ENCODE data around the gene CCNYL1. TPM values are rescaled to one million over a fixed set of nuclear protein-coding genes. Genes with fewer than 3 reads are reported as not detected.

The CCNYL1 gene
- total RNA-seq = 1 to 10 TPM; 2.5 to 2.7 TPM

- Mint-ChIP-seq H3K9me3 (no peaks in the 10 kb centered on the region), H3K4me1 (ENCODE audit: low read depth) (peaks cover 26% of the 10 kb centered on the region), H3K27me3 (ENCODE audit: low read depth) (no peaks in the 10 kb centered on the region), H3K27ac (peak within 1 kb of the TSS; percentile 56), H3K4me3 (peak within 1 kb of the TSS; percentile 88), H3K36me3 (ENCODE audit: low read depth) (peaks cover 3% of the 10 kb centered on the region)
- peak; percentile 98 for DNase-seq
- intact Hi-C loops (cut with micrococcal nuclease) = loop anchor here (1.0 to 2.0 kb wide), 10 partner anchors 23 to 1552 kb away; partner anchors contain the start of genes CREB1, EEF1B2, FASTKD2 and FZD5
- CTCF ChIA-PET = interaction anchor here (1.1 to 1.5 kb wide), 2 partner anchors 86 to 329 kb away, joined by 5 to 6 read pairs; partner anchors contain the start of gene METTL21A
Observed at GRCh38 chr2:207710814-207711740, at the start of gene CCNYL1. Gene CCNYL1 (plus strand): TSS chr2:207711640. CDS start chr2:207711897, 257 bp downstream.

- H3K36me3 Mint-ChIP-seq (ENCODE audit: low read depth) = no peaks in the 10 kb centered on the region
- peaks cover 2% of the 10 kb centered on the region for H3K4me1 Mint-ChIP-seq (ENCODE audit: low read depth)
- H3K27ac Mint-ChIP-seq = no peak overlapping the region
- H3K4me3 Mint-ChIP-seq = no peak overlapping the region
- intact Hi-C loops (cut with micrococcal nuclease) = no loop called here
- H3K9me3 Mint-ChIP-seq = no peaks in the 10 kb centered on the region
- CTCF ChIA-PET = no interaction called here
- peak; percentile 28 for DNase-seq
- no peaks in the 10 kb centered on the region for H3K27me3 Mint-ChIP-seq (ENCODE audit: low read depth)
Observed at GRCh38 chr2:207662203-207662602, 49.2 kb upstream of the CCNYL1 start.

GRCh38 chr2:207663870-207664545 lies 47.4 kb upstream of the CCNYL1 start:
- DNase-seq = no peak
- H3K4me1 Mint-ChIP-seq (ENCODE audit: low read depth) = peaks cover 2% of the 10 kb centered on the region
- no peaks in the 10 kb centered on the region for H3K9me3 Mint-ChIP-seq
- H3K36me3 Mint-ChIP-seq (ENCODE audit: low read depth) = no peaks in the 10 kb centered on the region
- no peak overlapping the region for H3K4me3 Mint-ChIP-seq
- no peak overlapping the region for H3K27ac Mint-ChIP-seq
- no peaks in the 10 kb centered on the region for H3K27me3 Mint-ChIP-seq (ENCODE audit: low read depth)
- CTCF ChIA-PET = interaction anchor here (0.6 kb wide), 1 partner anchor 1310 kb away, joined by 4 read pairs; no protein-coding TSS in a partner anchor
- intact Hi-C loops (cut with micrococcal nuclease) = no loop called here

GRCh38 chr2:207670887-207671286 lies 40.6 kb upstream of the CCNYL1 start:
- H3K4me1 Mint-ChIP-seq (ENCODE audit: low read depth) = no peaks in the 10 kb centered on the region
- H3K9me3 Mint-ChIP-seq = no peaks in the 10 kb centered on the region
- H3K36me3 Mint-ChIP-seq (ENCODE audit: low read depth) = no peaks in the 10 kb centered on the region
- intact Hi-C loops (cut with micrococcal nuclease) = no loop called here
- no peaks in the 10 kb centered on the region for H3K27me3 Mint-ChIP-seq (ENCODE audit: low read depth)
- CTCF ChIA-PET = no interaction called here
- no peak overlapping the region for H3K27ac Mint-ChIP-seq
- DNase-seq = no peak
- H3K4me3 Mint-ChIP-seq = no peak overlapping the region

GRCh38 chr2:207673431-207673830 lies 38.0 kb upstream of the CCNYL1 start:
- intact Hi-C loops (cut with micrococcal nuclease) = no loop called here
- Mint-ChIP-seq H3K36me3 (ENCODE audit: low read depth) (no peaks in the 10 kb centered on the region), H3K9me3 (no peaks in the 10 kb centered on the region), H3K4me1 (ENCODE audit: low read depth) (no peaks in the 10 kb centered on the region), H3K27me3 (ENCODE audit: low read depth) (peaks cover 5% of the 10 kb centered on the region), H3K27ac (no peak overlapping the region), H3K4me3 (no peak overlapping the region)
- DNase-seq = no peak
- CTCF ChIA-PET = no interaction called here

GRCh38 chr2:207674266-207674774 lies 37.1 kb upstream of the CCNYL1 start:
- intact Hi-C loops (cut with micrococcal nuclease) = no loop called here
- CTCF ChIA-PET = no interaction called here
- Mint-ChIP-seq H3K36me3 (ENCODE audit: low read depth) (no peaks in the 10 kb centered on the region), H3K9me3 (no peaks in the 10 kb centered on the region), H3K27me3 (ENCODE audit: low read depth) (peaks cover 5% of the 10 kb centered on the region), H3K27ac (no peak overlapping the region), H3K4me3 (no peak overlapping the region), H3K4me1 (ENCODE audit: low read depth) (no peaks in the 10 kb centered on the region)
- no peak for DNase-seq

GRCh38 chr2:207674826-207675225 lies 36.6 kb upstream of the CCNYL1 start:
- no peak for DNase-seq
- intact Hi-C loops (cut with micrococcal nuclease) = no loop called here
- CTCF ChIA-PET = no interaction called here
- Mint-ChIP-seq H3K27ac (no peak overlapping the region), H3K9me3 (no peaks in the 10 kb centered on the region), H3K27me3 (ENCODE audit: low read depth) (peaks cover 8% of the 10 kb centered on the region), H3K36me3 (ENCODE audit: low read depth) (no peaks in the 10 kb centered on the region), H3K4me3 (no peak overlapping the region), H3K4me1 (ENCODE audit: low read depth) (no peaks in the 10 kb centered on the region)

GRCh38 chr2:207676827-207677354 lies 34.5 kb upstream of the CCNYL1 start:
- H3K4me3 Mint-ChIP-seq = no peak overlapping the region
- H3K27me3 Mint-ChIP-seq (ENCODE audit: low read depth) = peaks cover 8% of the 10 kb centered on the region
- intact Hi-C loops (cut with micrococcal nuclease) = no loop called here
- no peak for DNase-seq
- H3K4me1 Mint-ChIP-seq (ENCODE audit: low read depth) = no peaks in the 10 kb centered on the region
- no peaks in the 10 kb centered on the region for H3K9me3 Mint-ChIP-seq
- no peak overlapping the region for H3K27ac Mint-ChIP-seq
- CTCF ChIA-PET = no interaction called here
- H3K36me3 Mint-ChIP-seq (ENCODE audit: low read depth) = no peaks in the 10 kb centered on the region

GRCh38 chr2:207681431-207681830 lies 30.0 kb upstream of the CCNYL1 start:
- no peak for DNase-seq

GRCh38 chr2:207682557-207682956 lies 28.9 kb upstream of the CCNYL1 start:
- Mint-ChIP-seq H3K9me3 (no peaks in the 10 kb centered on the region), H3K36me3 (ENCODE audit: low read depth) (no peaks in the 10 kb centered on the region), H3K27me3 (ENCODE audit: low read depth) (peaks cover 4% of the 10 kb centered on the region), H3K27ac (no peak overlapping the region), H3K4me1 (ENCODE audit: low read depth) (peaks cover 2% of the 10 kb centered on the region), H3K4me3 (no peak overlapping the region)
- intact Hi-C loops (cut with micrococcal nuclease) = no loop called here
- CTCF ChIA-PET = interaction anchor here (0.6 kb wide), 1 partner anchor 53 kb away, joined by 4 read pairs; no protein-coding TSS in a partner anchor
- DNase-seq = no peak

More at GRCh38 chr2:207681431-207681830, 30.0 kb upstream of the CCNYL1 start:
- Mint-ChIP-seq H3K4me3 (no peak overlapping the region), H3K4me1 (ENCODE audit: low read depth) (peaks cover 2% of the 10 kb centered on the region), H3K36me3 (ENCODE audit: low read depth) (no peaks in the 10 kb centered on the region), H3K27me3 (ENCODE audit: low read depth) (peaks cover 8% of the 10 kb centered on the region), H3K27ac (no peak overlapping the region), H3K9me3 (no peaks in the 10 kb centered on the region)
- intact Hi-C loops (cut with micrococcal nuclease) = no loop called here
- CTCF ChIA-PET = no interaction called here

- Mint-ChIP-seq H3K27me3 (ENCODE audit: low read depth) (peaks cover 4% of the 10 kb centered on the region), H3K27ac (no peak overlapping the region), H3K4me3 (no peak overlapping the region)
Observed at GRCh38 chr2:207683438-207683837, 28.0 kb upstream of the CCNYL1 start.

GRCh38 chr2:207683879-207684627 lies 27.4 kb upstream of the CCNYL1 start:
- H3K27me3 Mint-ChIP-seq (ENCODE audit: low read depth) = peaks cover 4% of the 10 kb centered on the region
- CTCF ChIA-PET = no interaction called here
- H3K4me1 Mint-ChIP-seq (ENCODE audit: low read depth) = peaks cover 10% of the 10 kb centered on the region
- DNase-seq = no peak
- H3K36me3 Mint-ChIP-seq (ENCODE audit: low read depth) = no peaks in the 10 kb centered on the region
- no peaks in the 10 kb centered on the region for H3K9me3 Mint-ChIP-seq
- H3K4me3 Mint-ChIP-seq = no peak overlapping the region
- intact Hi-C loops (cut with micrococcal nuclease) = no loop called here
- H3K27ac Mint-ChIP-seq = no peak overlapping the region

More at GRCh38 chr2:207683438-207683837, 28.0 kb upstream of the CCNYL1 start:
- no peak for DNase-seq
- CTCF ChIA-PET = no interaction called here
- Mint-ChIP-seq H3K9me3 (no peaks in the 10 kb centered on the region), H3K4me1 (ENCODE audit: low read depth) (peaks cover 5% of the 10 kb centered on the region), H3K36me3 (ENCODE audit: low read depth) (no peaks in the 10 kb centered on the region)
- intact Hi-C loops (cut with micrococcal nuclease) = no loop called here
